Bronchial epithelial cell (primary cell): Measurements from ENCODE around the gene LY6G5B. TPM values are rescaled to one million over a fixed set of nuclear protein-coding genes. Genes with fewer than 3 reads are reported as not detected.

Source experiments
- DNase-seq: peaks from one replicate; pipeline ENCODE4 v3.0.0-alpha.2; 2010; ENCODE audit warnings: low read depth
- FAIRE-seq: peaks from 2 replicates; lab custom pipeline; 2011; peaks lifted over from hg19 to GRCh38; lab: Jason Lieb, UNC
- H3K27me3 ChIP-seq: 2 replicates; pipeline ENCODE4 v1.5.1; 2011; ENCODE audit warnings: low read length; ENCODE audit not compliant: control insufficient read depth, insufficient read depth
- H3K36me3 ChIP-seq: 2 replicates; pipeline ENCODE4 v1.5.1; 2011; ENCODE audit warnings: low read length; ENCODE audit not compliant: control insufficient read depth, insufficient read depth
- H3K4me3 ChIP-seq: 2 replicates; pipeline ENCODE4 v1.5.1; 2011; ENCODE audit warnings: mild to moderate bottlenecking, low read depth, low read length, control low read depth
- CTCF ChIP-seq: IDR thresholded peaks from 2 replicates; pipeline ENCODE4 v1.5.1; 2011; ENCODE audit warnings: mild to moderate bottlenecking, moderate library complexity, low read length, control low read depth, inconsistent platforms; ENCODE audit not compliant: insufficient read depth, severe bottlenecking
- total RNA-seq: library from RNA; depleted of rRNA; stranded (reverse); fragments of >200 nt; gene quantifications from 2 replicates; pipeline ENCODE4 v1.2.1, GENCODE V29; 2014

LY6G5B gene
- total RNA-seq, 1 donor from 2014 or later = 1.1 TPM

GRCh38 chr6:31624070-31624469 is 45.7 kb upstream of the LY6G5B start:
- Histone ChIP-seq H3K4me3 (no peak overlapping the region), H3K27me3 (no peaks in the 10 kb centered on the region), H3K36me3 (peaks cover 44% of the 10 kb centered on the region)
- TF ChIP-seq CTCF = no peak
- no peak for FAIRE-seq
- no peak for DNase-seq

DNA sequence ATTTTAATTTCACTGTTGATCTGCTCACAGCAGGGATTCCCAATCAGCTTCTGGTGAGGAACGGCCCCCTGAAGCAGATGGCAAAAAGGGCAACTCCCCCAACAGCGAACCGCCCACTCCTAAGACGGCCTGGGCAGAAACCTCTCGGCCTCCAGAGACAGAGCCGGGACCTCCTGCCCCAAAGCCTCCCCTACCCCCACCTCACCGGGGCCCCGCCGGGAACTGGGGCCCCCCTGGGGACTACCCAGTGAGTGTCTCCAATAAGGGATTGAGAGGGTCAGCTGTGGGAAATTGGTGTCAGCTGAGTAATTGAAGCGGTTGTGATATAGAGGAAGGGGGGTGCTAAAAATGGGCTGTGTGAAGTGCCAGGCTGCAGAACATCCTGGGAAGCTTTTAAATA is 42.8 kb upstream of the LY6G5B start:
- no peak for FAIRE-seq
- TF ChIP-seq CTCF = no peak
- Histone ChIP-seq H3K27me3 (no peaks in the 10 kb centered on the region), H3K36me3 (peaks cover 61% of the 10 kb centered on the region), H3K4me3 (no peak overlapping the region)
- DNase-seq = no peak

DNA sequence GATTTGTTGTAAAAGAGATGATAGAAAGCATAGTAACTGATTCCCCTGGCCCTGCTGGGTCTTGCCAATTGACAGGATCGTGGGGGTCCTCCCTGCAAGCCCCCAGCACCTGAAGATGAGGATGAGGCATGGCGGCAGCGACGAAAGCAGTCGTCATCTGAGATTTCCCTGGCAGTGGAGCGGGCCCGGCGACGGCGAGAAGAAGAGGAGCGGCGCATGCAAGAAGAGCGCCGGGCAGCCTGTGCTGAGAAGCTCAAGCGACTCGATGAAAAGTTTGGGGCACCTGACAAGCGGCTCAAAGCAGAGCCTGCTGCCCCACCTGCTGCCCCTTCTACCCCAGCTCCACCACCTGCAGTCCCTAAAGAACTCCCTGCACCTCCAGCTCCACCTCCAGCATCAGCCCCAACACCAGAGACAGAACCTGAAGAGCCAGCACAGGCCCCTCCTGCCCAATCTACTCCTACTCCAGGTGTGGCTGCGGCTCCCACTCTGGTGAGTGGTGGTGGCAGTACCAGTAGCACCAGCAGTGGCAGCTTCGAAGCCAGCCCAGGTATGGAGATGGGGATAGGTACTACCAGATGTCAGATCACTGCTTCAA is 42.0 kb upstream of the LY6G5B start:
- no peak for DNase-seq
- no peak for FAIRE-seq
- Histone ChIP-seq H3K27me3 (no peaks in the 10 kb centered on the region), H3K36me3 (peaks cover 67% of the 10 kb centered on the region), H3K4me3 (no peak overlapping the region)
- TF ChIP-seq CTCF = no peak

DNA sequence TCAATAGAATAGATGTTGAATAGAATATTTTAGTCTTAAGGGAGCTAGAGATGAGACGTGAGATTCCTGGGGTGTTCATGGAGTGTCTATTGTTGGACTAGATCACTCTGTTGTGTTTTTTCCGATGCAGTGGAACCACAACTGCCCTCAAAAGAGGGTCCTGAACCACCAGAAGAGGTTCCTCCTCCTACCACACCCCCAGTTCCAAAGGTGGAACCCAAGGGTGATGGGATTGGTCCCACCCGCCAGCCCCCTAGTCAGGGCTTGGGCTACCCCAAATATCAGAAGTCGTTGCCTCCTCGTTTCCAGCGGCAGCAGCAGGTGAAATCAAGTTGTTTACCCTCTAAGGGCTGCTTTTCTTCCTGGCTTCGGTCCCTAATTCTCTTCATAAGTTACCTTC is 40.8 kb upstream of the LY6G5B start:
- TF ChIP-seq CTCF = no peak
- peaks cover 70% of the 10 kb centered on the region for H3K36me3 ChIP-seq
- H3K4me3 ChIP-seq = no peak overlapping the region
- DNase-seq = no peak
- FAIRE-seq = no peak
- no peaks in the 10 kb centered on the region for H3K27me3 ChIP-seq

DNA sequence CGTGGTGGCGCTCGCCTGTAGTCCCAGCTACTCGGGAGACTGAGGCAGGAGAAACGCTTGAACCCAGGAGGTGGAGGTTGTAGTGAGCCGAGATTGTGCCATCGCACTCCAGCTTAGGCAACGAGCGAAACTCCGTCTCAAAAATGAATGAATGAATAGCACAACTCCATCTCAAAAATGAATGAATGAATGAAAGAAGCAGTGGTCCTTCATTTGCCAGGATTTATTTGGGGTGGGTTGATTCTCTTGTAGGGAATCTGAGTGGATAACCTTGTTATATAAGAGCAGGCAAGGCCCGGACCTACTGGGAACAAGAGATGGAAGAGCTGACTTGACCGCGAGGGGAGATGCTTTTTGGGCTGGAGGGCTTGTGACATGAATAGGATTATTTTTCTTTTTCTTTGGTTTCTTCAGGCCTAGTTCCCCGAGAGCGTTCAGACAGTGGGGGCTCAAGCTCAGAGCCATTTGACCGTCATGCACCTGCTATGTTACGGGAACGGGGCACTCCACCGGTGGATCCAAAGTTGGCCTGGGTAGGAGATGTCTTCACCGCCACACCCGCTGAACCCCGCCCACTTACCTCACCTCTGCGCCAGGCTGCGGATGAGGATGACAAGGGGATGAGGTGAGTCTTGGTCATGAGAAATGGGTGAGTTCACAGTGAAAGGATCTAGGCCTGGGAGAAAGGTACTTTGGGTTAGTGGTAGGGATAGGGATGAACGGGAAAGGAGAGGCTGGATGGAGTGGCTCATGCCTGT is 39.4 kb upstream of the LY6G5B start:
- no peak for TF ChIP-seq CTCF
- DNase-seq (no peak), FAIRE-seq (no peak)
- no peak overlapping the region for H3K4me3 ChIP-seq
- no peaks in the 10 kb centered on the region for H3K27me3 ChIP-seq
- H3K36me3 ChIP-seq = peaks cover 74% of the 10 kb centered on the region

- Histone ChIP-seq H3K27me3 (no peaks in the 10 kb centered on the region), H3K4me3 (no peak overlapping the region), H3K36me3 (peaks cover 73% of the 10 kb centered on the region)
- DNase-seq (no peak), FAIRE-seq (no peak)
- no peak for TF ChIP-seq CTCF
Observed at GRCh38 chr6:31631209-31631608, 38.6 kb upstream of the LY6G5B start.
